ENCODE data around the gene CCDC69. TPM values are rescaled to one million over a fixed set of nuclear protein-coding genes. Genes with fewer than 3 reads are reported as not detected.

The CCDC69 gene
- total and polyA plus RNA-seq, 10 of the 15 experiments (the other 5 are each of a cell fraction or from before 2014, with no cell fraction given), result 13.5 to 106 (median 70.1) TPM

GRCh38 chr5:151153766-151154272, 70.1 kb downstream of the CCDC69 start (continued):
- TF ChIP-seq ZBTB11 (CRISPR knock-in tag; IDR thresholded peaks at IDR 0.05), result no peak
- no peak for TF ChIP-seq BCLAF1 (IDR thresholded peaks at IDR 0.05)
- no peak for TF ChIP-seq CBX5 (IDR thresholded peaks at IDR 0.05; ENCODE audit: low read depth)
- no peak for TF ChIP-seq CREB1 (IDR thresholded peaks at IDR 0.05; ENCODE audit: low read depth)
- TF ChIP-seq SREBF2 (IDR thresholded peaks at IDR 0.05; ENCODE audit: low read length), result no peak
- no peak for TF ChIP-seq SRF (IDR thresholded peaks at IDR 0.05; ENCODE audit: low read depth in 2 of 2, low read length in 2 of 2)
- TF ChIP-seq PML (IDR thresholded peaks at IDR 0.05; ENCODE audit: low read length), result no peak
- TF ChIP-seq IKZF2 (IDR thresholded peaks at IDR 0.05), result no peak; a peak in 1 of 4 replicates
- no peak for TF ChIP-seq SMAD5 (IDR thresholded peaks at IDR 0.05; ENCODE audit: low read depth)
- no peak for TF ChIP-seq POLR2AphosphoS2 (IDR thresholded peaks at IDR 0.05; ENCODE audit: low read depth, low read length)
- TF ChIP-seq CHD1 (IDR thresholded peaks at IDR 0.05; ENCODE audit: low read depth, low read length), result no peak
- TF ChIP-seq FOS (IDR thresholded peaks at IDR 0.05; ENCODE audit: borderline replicate concordance, extremely low read depth, insufficient read length), result no peak
- no peak for TF ChIP-seq IRF3 (IDR thresholded peaks at IDR 0.05)
- peak in 1 of 2 experiments; percentile 31; a peak in 2 of 4 replicates for TF ChIP-seq BHLHE40 (IDR thresholded peaks at IDR 0.05; ENCODE audit: borderline replicate concordance in 1 of 2, low read depth in 2 of 2, low read length in 1 of 2)
- TF ChIP-seq IRF4 (IDR thresholded peaks at IDR 0.05; ENCODE audit: low read depth, low read length), result 0 out of 2 replicates have a peak, but pooled peaks have one; percentile 11
- no peak for TF ChIP-seq RB1 (IDR thresholded peaks at IDR 0.05; ENCODE audit: borderline replicate concordance)
- TF ChIP-seq NFYB (IDR thresholded peaks at IDR 0.05; ENCODE audit: insufficient read depth, low read depth, low read length), result no peak
- TF ChIP-seq POU2F2 (IDR thresholded peaks at IDR 0.05; ENCODE audit: borderline replicate concordance, low read depth, low read length), result no peak
- TF ChIP-seq ATF2 (IDR thresholded peaks at IDR 0.05; ENCODE audit: low read length), result no peak
- TF ChIP-seq WRNIP1 (IDR thresholded peaks at IDR 0.05; ENCODE audit: borderline replicate concordance, low read depth, low read length), result no peak
- no peak for TF ChIP-seq SUZ12 (IDR thresholded peaks at IDR 0.05; ENCODE audit: unreplicated experiment)
- TF ChIP-seq MEF2B (IDR thresholded peaks at IDR 0.05; ENCODE audit: partially characterized antibody, poor library complexity, severe bottlenecking), result no peak
- no peak for TF ChIP-seq ZNF274 (IDR thresholded peaks at IDR 0.05; ENCODE audit: insufficient read depth, insufficient read length)
- no peak for TF ChIP-seq SMC3 (IDR thresholded peaks at IDR 0.05; ENCODE audit: borderline replicate concordance, low read length)

Data from GM12878 (cell line).